B cell (primary cell): ENCODE measurements around the gene RPS26. TPM values are rescaled to one million over a fixed set of nuclear protein-coding genes. Genes with fewer than 3 reads are reported as not detected.

ENCODE experiments used
- ATAC-seq: fragments of 200-7000 bp; cut with Tn5 transposase; one replicate; pipeline ENCODE4 v1.10.0; 2021; ENCODE audit warnings: low read depth, mild to moderate bottlenecking, moderate number of reproducible peaks, moderate library complexity
- CTCF ChIA-PET: fragments of 350-600 bp; sonication (Branson Sonifier 250); formaldehyde crosslinking; loops from one replicate; lab custom pipeline; 2021; ENCODE audit warnings: antibody characterized with exemption, inconsistent platforms; lab: Charles Lee
- POLR2A ChIA-PET: fragments of 350-600 bp; sonication (Branson Sonifier 250); formaldehyde crosslinking; loops from one replicate; lab custom pipeline; 2021; ENCODE audit warnings: antibody characterized with exemption; lab: Charles Lee
- DNase-seq: peaks from one replicate; pipeline ENCODE4 v3.0.0; 2013
- H2AFZ ChIP-seq: 2 replicates; pipeline ENCODE4 v1.6.1; 2012; ENCODE audit warnings: mild to moderate bottlenecking, low read depth, low read length; ENCODE audit not compliant: insufficient read depth, poor library complexity, severe bottlenecking
- H3K27ac ChIP-seq, 2 donors: 1 replicate in 1 of 2; 2 replicates in 1 of 2; pipeline ENCODE4 v1.5.1; 2012 to 2013; ENCODE audit warnings: low read length in 2 of 2, mild to moderate bottlenecking in 2 of 2, moderate library complexity in 1 of 2
- H3K27me3 ChIP-seq, 4 experiments: fragments of 200-600 bp in 1 of 4; sonication (generic) in 1 of 4; replicated peaks in 1 of 4; 1 replicate in 2 of 4; 2 replicates in 2 of 4; pipeline versions ENCODE4 v1.6.1 to v1.7.0; 2013 to 2016; ENCODE audit warnings: low read length in 3 of 4, mild to moderate bottlenecking in 2 of 4, mixed read lengths in 1 of 4, moderate library complexity in 1 of 4; ENCODE audit not compliant: insufficient read depth in 4 of 4, control insufficient read depth in 3 of 4; ENCODE audit errors: control extremely low read depth in 1 of 4
- H3K36me3 ChIP-seq, 2 experiments: replicated peaks in 1 of 2; 1 replicate in 1 of 2; 2 replicates in 1 of 2; pipeline versions ENCODE4 v1.6.1 to v1.7.1; 2013; ENCODE audit warnings: low read length in 1 of 2; ENCODE audit not compliant: insufficient read depth in 2 of 2, control insufficient read depth in 1 of 2; ENCODE audit errors: control extremely low read depth in 1 of 2, extremely low read depth in 1 of 2
- H3K4me1 ChIP-seq, 2 donors: fragments of 200-600 bp in 1 of 2; sonication (generic) in 1 of 2; 1 replicate in 1 of 2; 2 replicates in 1 of 2; pipeline versions ENCODE4 v1.5.1 to v1.6.1; 2013 to 2017; ENCODE audit warnings: low read length in 2 of 2; ENCODE audit not compliant: control insufficient read depth in 2 of 2, insufficient read depth in 2 of 2
- H3K4me2 ChIP-seq: replicated peaks from 2 replicates; pipeline ENCODE3; 2012; ENCODE audit warnings: mild to moderate bottlenecking, low read depth, low read length; ENCODE audit not compliant: poor library complexity, severe bottlenecking
- H3K4me3 ChIP-seq, 5 experiments: fragments of 200-600 bp in 1 of 5; sonication (generic) in 1 of 5; 1 replicate in 3 of 5; 2 replicates in 2 of 5; pipeline versions ENCODE4 v1.5.1 to v1.7.0; 2011 to 2016; ENCODE audit warnings: low read length in 4 of 5, mild to moderate bottlenecking in 4 of 5, low read depth in 2 of 5, control low read depth in 1 of 5, moderate library complexity in 1 of 5; ENCODE audit not compliant: insufficient read depth in 1 of 5; ENCODE audit errors: control extremely low read depth in 1 of 5, extremely low read depth in 1 of 5
- H3K79me2 ChIP-seq: fragments of 200-600 bp; sonication (generic); one replicate; pipeline ENCODE4 v1.6.0; 2016; ENCODE audit warnings: low read length; ENCODE audit not compliant: control insufficient read depth, insufficient read depth
- H3K9ac ChIP-seq: fragments of 200-600 bp; sonication (generic); 2 replicates; pipeline ENCODE4 v1.6.1; 2017; ENCODE audit warnings: mild to moderate bottlenecking, low read length, moderate library complexity
- H3K9me3 ChIP-seq, 3 donors: one replicate each; pipeline versions ENCODE4 v1.6.1 to v1.7.1; 2013; ENCODE audit warnings: low read length in 2 of 3; ENCODE audit not compliant: control insufficient read depth in 2 of 3, insufficient read depth in 1 of 3; ENCODE audit errors: control extremely low read depth in 1 of 3
- H4K20me1 ChIP-seq: 2 replicates; pipeline ENCODE4 v1.6.0; 2012; ENCODE audit warnings: mild to moderate bottlenecking, low read length; ENCODE audit not compliant: insufficient read depth, control insufficient read depth, poor library complexity, severe bottlenecking
- H3K27ac Mint-ChIP-seq: one replicate; pipeline ENCODE4 v1.8.0; 2021; ENCODE audit warnings: mixed read lengths
- H3K27me3 Mint-ChIP-seq: one replicate; pipeline ENCODE4 v1.8.0; 2021; ENCODE audit warnings: mixed read lengths
- H3K4me1 Mint-ChIP-seq: one replicate; pipeline ENCODE4 v1.8.0; 2021; ENCODE audit warnings: mixed read lengths
- H3K4me3 Mint-ChIP-seq: one replicate; pipeline ENCODE4 v1.8.0; 2021; ENCODE audit warnings: mixed read lengths
- H3K9me3 Mint-ChIP-seq: one replicate; pipeline ENCODE4 v1.8.0; 2022; ENCODE audit warnings: mixed read lengths; ENCODE audit not compliant: insufficient read depth
- EZH2 ChIP-seq: IDR thresholded peaks from 2 replicates; pipeline ENCODE4 v1.6.1; 2012; ENCODE audit warnings: borderline replicate concordance, low read depth, mild to moderate bottlenecking, moderate library complexity, low read length; ENCODE audit not compliant: insufficient read depth, poor library complexity, severe bottlenecking
- WGBS: methylation state at CpG from one replicate; pipeline ENCODE4 v1.1.5; 2013; ENCODE audit warnings: missing lambda C conversion rate; ENCODE audit not compliant: insufficient coverage; 5-methylcytosine and 5-hydroxymethylcytosine counted together
- intact Hi-C: fragments of 100-400 bp; cut with micrococcal nuclease; formaldehyde crosslinking; loops from one replicate; pipeline ENCODE4 v1.10.0; 2022
- polyA plus RNA-seq: library from polyadenylated mRNA; depleted of rRNA; stranded (reverse); fragments of >200 nt; gene quantifications from 2 replicates; pipeline ENCODE4 v1.2.3, GENCODE V29; 2012
- total RNA-seq, 2 donors: library from RNA; stranded (reverse); fragments of 120-200 nt in 1 of 2; gene quantifications; 1 replicate in 1 of 2; 2 replicates in 1 of 2; pipeline versions ENCODE4 v1.2.3 to v1.2.4, GENCODE V29; 2013 to 2022
- TF ChIP-seq, protein P1 (sequence below): fragments of 200-600 bp; IDR thresholded peaks from one replicate; pipeline ENCODE4 v1.8.0; 2022; ENCODE audit warnings: antibody characterized with exemption, mild to moderate bottlenecking

The RPS26 gene
- total and polyA plus RNA-seq, 2 donors (not counting 1 experiment from before 2014, with no cell fraction given) = 21.0 to 549 TPM

DNA sequence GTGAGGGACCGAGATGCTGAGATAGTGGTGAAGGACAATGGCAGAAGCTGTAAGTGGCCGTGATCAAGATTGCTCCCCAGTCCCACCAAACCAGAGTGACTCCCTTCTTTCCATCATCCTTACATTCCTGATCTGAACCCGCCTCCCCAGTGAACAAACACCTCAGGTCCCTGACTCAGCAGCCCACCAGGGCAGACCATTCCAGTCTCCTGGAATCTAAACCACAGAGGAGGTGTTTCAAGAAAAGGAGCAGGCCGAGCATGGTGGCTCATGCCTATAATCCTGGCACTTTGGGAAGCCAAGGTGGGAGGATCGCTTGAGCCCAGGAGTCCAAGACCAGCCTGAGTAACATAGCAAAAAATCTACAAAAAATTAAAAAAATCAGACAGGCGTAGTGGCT lies 44.9 kb downstream of the RPS26 start:
- Histone ChIP-seq H3K27ac (no peak overlapping the region), H3K27me3 (peaks cover 0 to 19% (median 4%) of the 10 kb centered on the region in 4 experiments), H3K4me2 (no peak overlapping the region), H3K9me3 (no peaks in the 10 kb centered on the region), H3K9ac (no peak overlapping the region), H3K79me2 (no peaks in the 10 kb centered on the region), H3K4me3 (no peak overlapping the region), H3K4me1 (no peaks in the 10 kb centered on the region), H4K20me1 (no peaks in the 10 kb centered on the region), H2AFZ (no peak overlapping the region), H3K36me3 (no peaks in the 10 kb centered on the region)
- H3K9me3 Mint-ChIP-seq = no peaks in the 10 kb centered on the region
- H3K27me3 Mint-ChIP-seq = peaks cover 21% of the 10 kb centered on the region
- no peaks in the 10 kb centered on the region for H3K4me1 Mint-ChIP-seq
- ChIA-PET POLR2A (interaction anchor here (0.7 to 1.1 kb wide), 4 partner anchors 9 to 141 kb away, joined by 5 to 12 read pairs (median 6); no protein-coding TSS in a partner anchor), CTCF (no interaction called here)
- intact Hi-C loops = no loop called here
- ATAC-seq = no peak
- 93% methylated on average over 2 of the region's 6 CpGs for WGBS
- no peak overlapping the region for H3K27ac Mint-ChIP-seq
- H3K4me3 Mint-ChIP-seq = no peak overlapping the region
- TF ChIP-seq, protein P1, sequence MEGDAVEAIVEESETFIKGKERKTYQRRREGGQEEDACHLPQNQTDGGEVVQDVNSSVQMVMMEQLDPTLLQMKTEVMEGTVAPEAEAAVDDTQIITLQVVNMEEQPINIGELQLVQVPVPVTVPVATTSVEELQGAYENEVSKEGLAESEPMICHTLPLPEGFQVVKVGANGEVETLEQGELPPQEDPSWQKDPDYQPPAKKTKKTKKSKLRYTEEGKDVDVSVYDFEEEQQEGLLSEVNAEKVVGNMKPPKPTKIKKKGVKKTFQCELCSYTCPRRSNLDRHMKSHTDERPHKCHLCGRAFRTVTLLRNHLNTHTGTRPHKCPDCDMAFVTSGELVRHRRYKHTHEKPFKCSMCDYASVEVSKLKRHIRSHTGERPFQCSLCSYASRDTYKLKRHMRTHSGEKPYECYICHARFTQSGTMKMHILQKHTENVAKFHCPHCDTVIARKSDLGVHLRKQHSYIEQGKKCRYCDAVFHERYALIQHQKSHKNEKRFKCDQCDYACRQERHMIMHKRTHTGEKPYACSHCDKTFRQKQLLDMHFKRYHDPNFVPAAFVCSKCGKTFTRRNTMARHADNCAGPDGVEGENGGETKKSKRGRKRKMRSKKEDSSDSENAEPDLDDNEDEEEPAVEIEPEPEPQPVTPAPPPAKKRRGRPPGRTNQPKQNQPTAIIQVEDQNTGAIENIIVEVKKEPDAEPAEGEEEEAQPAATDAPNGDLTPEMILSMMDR = no peak
- TF ChIP-seq EZH2 = no peak
- DNase-seq = no peak

DNA sequence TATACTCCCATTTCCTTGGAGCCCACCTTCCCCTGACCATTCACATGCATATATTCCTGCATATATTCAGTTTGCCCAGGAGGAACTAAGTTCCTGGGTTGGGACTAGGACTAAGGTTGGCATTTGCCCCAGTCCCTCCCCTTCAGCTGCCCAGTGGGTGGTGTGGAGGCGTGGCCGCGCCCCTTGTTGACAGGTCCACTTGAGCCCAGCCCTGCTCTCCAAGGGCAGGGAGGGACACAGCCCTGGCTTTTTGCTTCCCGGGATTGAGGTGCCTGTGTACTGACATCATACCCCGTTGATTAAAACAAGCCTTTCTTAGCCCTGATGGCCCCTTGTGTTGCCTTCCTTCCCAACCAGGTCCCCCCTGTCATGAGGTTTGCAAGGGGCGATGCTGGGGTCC lies 45.5 kb downstream of the RPS26 start:
- Mint-ChIP-seq H3K4me3 (no peak overlapping the region), H3K27ac (no peak overlapping the region), H3K4me1 (no peaks in the 10 kb centered on the region), H3K9me3 (no peaks in the 10 kb centered on the region), H3K27me3 (peaks cover 18% of the 10 kb centered on the region)
- no peak overlapping the region for H3K9ac ChIP-seq
- no peak overlapping the region for H3K27ac ChIP-seq
- DNase-seq (no peak), ATAC-seq (no peak)
- no peak overlapping the region for H3K4me3 ChIP-seq
- H3K4me1 ChIP-seq = no peaks in the 10 kb centered on the region
- CTCF ChIA-PET = interaction anchor here (1.2 kb wide), 1 partner anchor 8 kb away, joined by 3 read pairs; no protein-coding TSS in a partner anchor
- H3K9me3 ChIP-seq = no peaks in the 10 kb centered on the region
- POLR2A ChIA-PET = no interaction called here
- TF ChIP-seq, protein P1 = no peak
- TF ChIP-seq EZH2 = no peak
- no peak overlapping the region for H3K4me2 ChIP-seq
- 96% methylated on average over 6 of the region's 6 CpGs for WGBS
- no peaks in the 10 kb centered on the region for H3K79me2 ChIP-seq
- intact Hi-C loops = no loop called here
- no peaks in the 10 kb centered on the region for H4K20me1 ChIP-seq
- no peak overlapping the region for H2AFZ ChIP-seq
- no peaks in the 10 kb centered on the region for H3K36me3 ChIP-seq
- peaks cover 0 to 13% (median 2%) of the 10 kb centered on the region in 4 experiments for H3K27me3 ChIP-seq

Other genes with a start within 250 kb of the RPS26 start
- 42.8 and 46.4 TPM in 2 replicates for gene SARNP, start 224.2 kb upstream of the RPS26 start, total RNA-seq
- gene SARNP, start 224.2 kb upstream of the RPS26 start, polyA plus RNA-seq = 22.6 and 33.3 TPM in 2 replicates
- gene ORMDL2, start 223.9 kb upstream of the RPS26 start, total RNA-seq = 41.9 and 43.1 TPM in 2 replicates
- gene ORMDL2, start 223.9 kb upstream of the RPS26 start, polyA plus RNA-seq = 13.3 and 22.7 TPM in 2 replicates
- gene DNAJC14, start 212.3 kb upstream of the RPS26 start, total RNA-seq = 35.4 and 38.4 TPM in 2 replicates
- 6.4 and 11.0 TPM in 2 replicates for gene DNAJC14, start 212.3 kb upstream of the RPS26 start, polyA plus RNA-seq
- 0.12 and 0.42 TPM in 2 replicates for gene MMP19, start 199.0 kb upstream of the RPS26 start, total RNA-seq
- gene MMP19, start 199.0 kb upstream of the RPS26 start, polyA plus RNA-seq = not detected in 2 replicates
- gene PYM1, start 114.0 kb upstream of the RPS26 start, total RNA-seq = 38.3 and 39.2 TPM in 2 replicates
- gene PYM1, start 114.0 kb upstream of the RPS26 start, polyA plus RNA-seq = 17.9 and 22.5 TPM in 2 replicates
- 238 and 239 TPM in 2 replicates for gene DGKA, start 110.8 kb upstream of the RPS26 start, total RNA-seq
- gene DGKA, start 110.8 kb upstream of the RPS26 start, polyA plus RNA-seq = 269 and 302 TPM in 2 replicates
- 0.32 and 0.90 TPM in 2 replicates for gene PMEL, start 75.9 kb upstream of the RPS26 start, total RNA-seq
- 0.13 and 0.46 TPM in 2 replicates for gene PMEL, start 75.9 kb upstream of the RPS26 start, polyA plus RNA-seq
- 32.7 and 32.8 TPM in 2 replicates for gene CDK2, start 75.1 kb upstream of the RPS26 start, total RNA-seq
- gene CDK2, start 75.1 kb upstream of the RPS26 start, polyA plus RNA-seq = 10.8 and 21.7 TPM in 2 replicates
- gene RAB5B, start 67.8 kb upstream of the RPS26 start, total RNA-seq = 96.1 and 111 TPM in 2 replicates
- gene RAB5B, start 67.8 kb upstream of the RPS26 start, polyA plus RNA-seq = 34.9 and 42.1 TPM in 2 replicates
- gene SUOX, start 44.6 kb upstream of the RPS26 start, total RNA-seq = 6.3 and 7.5 TPM in 2 replicates
- 3.1 and 3.4 TPM in 2 replicates for gene SUOX, start 44.6 kb upstream of the RPS26 start, polyA plus RNA-seq
- gene IKZF4, start 20.9 kb upstream of the RPS26 start, total RNA-seq = 7.6 and 8.9 TPM in 2 replicates
- gene IKZF4, start 20.9 kb upstream of the RPS26 start, polyA plus RNA-seq = 2.3 and 2.4 TPM in 2 replicates
- gene ERBB3, start 38.2 kb downstream of the RPS26 start, total RNA-seq = not detected in 2 replicates
- 0.06 and 0.10 TPM in 2 replicates for gene ERBB3, start 38.2 kb downstream of the RPS26 start, polyA plus RNA-seq
- 77.3 and 84.6 TPM in 2 replicates for gene PA2G4, start 62.6 kb downstream of the RPS26 start, total RNA-seq
- 53.4 and 56.7 TPM in 2 replicates for gene PA2G4, start 62.6 kb downstream of the RPS26 start, polyA plus RNA-seq
- 4,341 and 4,738 TPM in 2 replicates for gene RPL41, start 74.7 kb downstream of the RPS26 start, total RNA-seq
- 8,499 and 10,371 TPM in 2 replicates for gene RPL41, start 74.7 kb downstream of the RPS26 start, polyA plus RNA-seq
- 21.7 and 25.5 TPM in 2 replicates for gene ZC3H10, start 76.3 kb downstream of the RPS26 start, total RNA-seq
- gene ZC3H10, start 76.3 kb downstream of the RPS26 start, polyA plus RNA-seq = 3.3 and 4.7 TPM in 2 replicates
- gene ESYT1, start 86.3 kb downstream of the RPS26 start, total RNA-seq = 151 and 154 TPM in 2 replicates
- 132 and 162 TPM in 2 replicates for gene ESYT1, start 86.3 kb downstream of the RPS26 start, polyA plus RNA-seq
- gene MYL6B, start 110.7 kb downstream of the RPS26 start, total RNA-seq = 23.7 and 25.7 TPM in 2 replicates
- 18.7 and 27.8 TPM in 2 replicates for gene MYL6B, start 110.7 kb downstream of the RPS26 start, polyA plus RNA-seq
- 645 and 675 TPM in 2 replicates for gene MYL6, start 116.4 kb downstream of the RPS26 start, total RNA-seq
- 711 and 892 TPM in 2 replicates for gene MYL6, start 116.4 kb downstream of the RPS26 start, polyA plus RNA-seq
- gene SMARCC2, start 147.6 kb downstream of the RPS26 start, total RNA-seq = 195 and 198 TPM in 2 replicates
- gene SMARCC2, start 147.6 kb downstream of the RPS26 start, polyA plus RNA-seq = 56.3 and 70.4 TPM in 2 replicates
- 129 and 134 TPM in 2 replicates for gene RNF41, start 180.0 kb downstream of the RPS26 start, total RNA-seq
- 107 and 113 TPM in 2 replicates for gene RNF41, start 180.0 kb downstream of the RPS26 start, polyA plus RNA-seq
- 12.4 and 14.9 TPM in 2 replicates for gene NABP2, start 182.4 kb downstream of the RPS26 start, total RNA-seq
- gene NABP2, start 182.4 kb downstream of the RPS26 start, polyA plus RNA-seq = 13.1 and 16.1 TPM in 2 replicates
- 0.41 and 0.69 TPM in 2 replicates for gene SLC39A5, start 188.1 kb downstream of the RPS26 start, total RNA-seq
- gene SLC39A5, start 188.1 kb downstream of the RPS26 start, polyA plus RNA-seq = 0.92 and 0.97 TPM in 2 replicates
- 46.5 and 54.6 TPM in 2 replicates for gene ANKRD52, start 216.5 kb downstream of the RPS26 start, total RNA-seq
- 16.3 and 17.9 TPM in 2 replicates for gene ANKRD52, start 216.5 kb downstream of the RPS26 start, polyA plus RNA-seq
- gene COQ10A, start 225.0 kb downstream of the RPS26 start, total RNA-seq = 73.5 and 76.3 TPM in 2 replicates
- 73.6 and 84.5 TPM in 2 replicates for gene COQ10A, start 225.0 kb downstream of the RPS26 start, polyA plus RNA-seq